Skeletal muscle tissue (tissue), 4 donors: ENCODE data around the gene SYNJ1. TPM values are rescaled to one million over a fixed set of nuclear protein-coding genes. Genes with fewer than 3 reads are reported as not detected.

ENCODE experiments used
- H3K27ac ChIP-seq: one replicate; pipeline ENCODE4 v1.7.0; 2013; ENCODE audit warnings: mild to moderate bottlenecking, low read depth, low read length, inconsistent platforms
- H3K27me3 ChIP-seq, 3 donors: one replicate each; pipeline ENCODE4 v1.7.0; 2013; ENCODE audit warnings: low read length in 3 of 3; ENCODE audit not compliant: control insufficient read depth in 3 of 3, insufficient read depth in 3 of 3
- H3K36me3 ChIP-seq, 3 donors: one replicate each; pipeline ENCODE4 v1.7.0; 2013; ENCODE audit warnings: low read length in 3 of 3; ENCODE audit not compliant: control insufficient read depth in 3 of 3, insufficient read depth in 3 of 3
- H3K4me1 ChIP-seq, 3 donors: one replicate each; pipeline ENCODE4 v1.7.0; 2013; ENCODE audit warnings: low read length in 3 of 3, mild to moderate bottlenecking in 3 of 3; ENCODE audit not compliant: control insufficient read depth in 3 of 3, insufficient read depth in 3 of 3
- H3K4me3 ChIP-seq, 3 donors: one replicate each; pipeline ENCODE4 v1.7.0; 2013; ENCODE audit warnings: low read length in 3 of 3
- H3K9ac ChIP-seq, 3 donors: one replicate each; pipeline ENCODE4 v1.7.0; 2013; ENCODE audit warnings: low read length in 3 of 3, mild to moderate bottlenecking in 3 of 3, moderate library complexity in 2 of 3, low read depth in 1 of 3
- H3K9me3 ChIP-seq, 3 donors: one replicate each; pipeline ENCODE4 v1.7.0; 2013; ENCODE audit warnings: low read length in 3 of 3; ENCODE audit not compliant: control insufficient read depth in 3 of 3
- total RNA-seq: library from RNA; depleted of rRNA; stranded (reverse); fragments of >200 nt; gene quantifications from one replicate; pipeline ENCODE4 v1.2.3, GENCODE V29; 2014
- donor health status: Osteomylitis.

SYNJ1 gene
- total RNA-seq, 1 donor from 2014 or later: 4.7 TPM

DNA sequence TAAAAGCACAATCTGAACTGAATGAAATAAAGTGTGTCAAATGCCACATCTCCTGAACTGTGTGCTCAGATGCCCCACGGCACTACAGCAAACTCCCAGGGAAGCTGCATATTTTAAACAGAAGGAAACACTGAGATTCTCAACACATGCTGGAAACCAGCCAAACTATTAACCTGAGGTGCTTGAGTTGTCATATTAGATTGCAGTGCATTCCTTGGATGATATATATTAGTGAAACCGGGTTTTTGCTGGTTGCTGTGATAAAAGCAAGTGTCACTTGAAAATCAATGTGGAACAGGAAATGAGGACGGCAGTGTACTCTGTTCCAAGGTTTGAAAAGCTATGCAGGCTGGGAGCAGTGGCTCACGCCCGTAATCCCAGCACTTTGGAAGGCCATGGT is 8.7 kb downstream of the SYNJ1 start:
- H3K9me3 ChIP-seq: no peaks in the 10 kb centered on the region
- H3K27me3 ChIP-seq: no peaks in the 10 kb centered on the region
- no peak overlapping the region for H3K4me3 ChIP-seq
- H3K9ac ChIP-seq: no peak overlapping the region
- no peak overlapping the region for H3K27ac ChIP-seq
- no peaks in the 10 kb centered on the region for H3K4me1 ChIP-seq
- H3K36me3 ChIP-seq: peaks cover 2 to 5% (median 2%) of the 10 kb centered on the region in 3 donors

DNA sequence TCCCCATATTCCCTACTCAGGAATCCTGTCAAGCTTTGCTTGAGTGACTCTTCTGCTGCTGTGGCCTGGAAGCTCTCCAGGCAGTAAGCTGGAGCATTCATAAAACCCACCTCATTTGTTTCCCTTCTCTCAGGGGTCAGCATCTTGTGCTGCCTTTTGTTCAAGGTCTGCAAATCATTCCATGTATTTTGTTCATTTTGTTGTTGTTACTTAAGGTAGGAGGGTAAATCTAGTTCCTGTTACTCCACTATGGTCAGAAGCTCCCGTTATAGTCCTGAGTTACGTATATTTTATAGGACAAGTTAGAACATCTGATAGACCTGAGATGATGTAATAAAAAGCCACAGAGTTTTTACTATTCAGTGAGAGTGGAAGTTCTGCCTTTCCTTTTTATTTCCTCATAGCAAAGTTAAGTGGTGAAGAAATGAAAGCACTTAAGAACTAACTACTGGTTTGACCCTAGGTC is 9.9 kb downstream of the SYNJ1 start:
- Histone ChIP-seq H3K36me3 (peaks cover 2 to 5% (median 2%) of the 10 kb centered on the region in 3 donors), H3K27ac (no peak overlapping the region), H3K9ac (no peak overlapping the region), H3K4me1 (no peaks in the 10 kb centered on the region), H3K9me3 (no peaks in the 10 kb centered on the region), H3K4me3 (no peak overlapping the region), H3K27me3 (no peaks in the 10 kb centered on the region)

DNA sequence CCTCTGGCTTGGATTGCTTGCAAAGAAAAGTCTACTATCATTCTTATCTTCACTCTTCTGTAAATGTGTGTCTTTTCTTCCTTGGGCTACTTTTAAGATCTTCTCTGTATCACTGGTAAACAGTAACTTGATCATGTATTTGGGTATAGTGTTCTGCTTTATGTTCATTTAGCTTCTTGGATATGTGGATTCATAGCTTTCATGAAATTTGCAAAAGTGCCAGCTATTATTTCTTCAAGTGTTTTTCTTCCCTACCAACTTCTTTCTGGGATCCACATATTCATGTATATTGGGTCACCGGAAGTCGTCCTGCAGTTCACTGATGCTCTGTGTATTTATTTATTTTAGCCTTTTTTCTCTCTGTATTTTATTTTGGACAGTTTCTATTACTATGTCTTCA is 11.3 kb downstream of the SYNJ1 start:
- H3K36me3 ChIP-seq: peaks cover 2 to 4% (median 2%) of the 10 kb centered on the region in 3 donors
- H3K4me1 ChIP-seq: no peaks in the 10 kb centered on the region
- H3K9ac ChIP-seq: no peak overlapping the region
- H3K4me3 ChIP-seq: no peak overlapping the region
- H3K9me3 ChIP-seq: no peaks in the 10 kb centered on the region
- H3K27me3 ChIP-seq: no peaks in the 10 kb centered on the region
- no peak overlapping the region for H3K27ac ChIP-seq

DNA sequence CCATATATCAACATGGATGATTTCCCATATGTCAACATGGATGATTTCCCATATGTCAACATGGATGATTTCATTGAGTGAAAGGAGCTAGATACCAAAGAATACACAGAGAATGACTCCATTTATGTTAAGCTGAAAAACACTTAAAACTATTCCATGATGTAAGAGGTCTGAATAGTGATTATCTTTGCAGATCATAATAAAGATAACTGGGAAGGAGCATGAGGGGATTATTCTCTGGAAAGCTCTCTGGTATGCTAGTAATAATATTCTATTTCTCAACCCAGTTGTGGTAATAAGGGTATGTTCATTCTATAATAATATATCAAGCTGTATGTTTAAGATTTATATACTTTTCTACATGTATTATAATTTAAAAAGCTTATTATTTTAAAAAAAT is 14.1 kb downstream of the SYNJ1 start:
- Histone ChIP-seq H3K4me1 (peaks cover 0 to 3% (median 0%) of the 10 kb centered on the region in 3 donors), H3K9me3 (no peaks in the 10 kb centered on the region), H3K27ac (no peak overlapping the region), H3K4me3 (no peak overlapping the region), H3K36me3 (peaks cover 0 to 2% (median 0%) of the 10 kb centered on the region in 3 donors), H3K9ac (no peak overlapping the region), H3K27me3 (no peaks in the 10 kb centered on the region)

DNA sequence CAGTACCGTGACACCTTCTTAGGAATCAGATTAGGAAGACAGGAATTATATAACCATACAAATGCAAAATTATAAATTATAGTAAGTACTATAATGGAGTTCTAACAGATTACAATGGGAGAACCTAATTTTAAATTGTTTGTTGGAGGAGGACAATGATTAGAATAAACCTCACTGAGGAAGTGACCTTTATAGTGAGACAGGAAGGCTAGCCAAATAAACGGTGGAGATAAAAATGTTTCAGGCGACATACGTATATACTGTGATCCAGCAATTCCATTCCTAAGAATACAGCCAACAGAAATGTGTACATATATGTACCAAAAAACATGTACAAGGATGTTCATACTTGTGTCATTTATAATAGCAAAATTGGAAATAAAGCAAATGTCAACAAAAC is 15.2 kb downstream of the SYNJ1 start:
- Histone ChIP-seq H3K4me3 (no peak overlapping the region), H3K27me3 (no peaks in the 10 kb centered on the region), H3K27ac (no peak overlapping the region), H3K36me3 (peaks cover 0 to 2% (median 0%) of the 10 kb centered on the region in 3 donors), H3K9ac (no peak overlapping the region), H3K9me3 (no peaks in the 10 kb centered on the region), H3K4me1 (peaks cover 0 to 3% (median 0%) of the 10 kb centered on the region in 3 donors)

DNA sequence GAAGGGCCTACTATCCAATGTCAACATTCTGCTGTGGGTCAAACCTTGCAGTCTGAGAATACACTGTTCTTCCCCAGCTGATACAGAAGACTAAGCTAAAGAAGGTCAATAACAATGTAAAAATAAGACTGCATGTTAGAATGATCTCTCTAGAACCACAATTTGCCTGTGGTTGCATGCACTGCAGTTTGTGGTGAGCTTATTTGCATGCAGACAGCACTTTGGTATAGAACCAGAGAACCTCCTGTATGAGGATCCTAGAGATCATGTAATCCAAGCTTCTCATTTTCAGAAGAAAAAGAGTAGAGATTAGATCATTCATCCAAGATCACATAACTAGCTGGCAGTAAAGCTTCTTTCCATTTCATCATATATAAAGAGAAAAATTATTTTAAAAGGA is 15.8 kb downstream of the SYNJ1 start:
- Histone ChIP-seq H3K27ac (no peak overlapping the region), H3K9me3 (no peaks in the 10 kb centered on the region), H3K9ac (no peak overlapping the region), H3K36me3 (peaks cover 0 to 2% (median 0%) of the 10 kb centered on the region in 3 donors), H3K27me3 (no peaks in the 10 kb centered on the region), H3K4me3 (no peak overlapping the region), H3K4me1 (peaks cover 0 to 3% (median 0%) of the 10 kb centered on the region in 3 donors)

DNA sequence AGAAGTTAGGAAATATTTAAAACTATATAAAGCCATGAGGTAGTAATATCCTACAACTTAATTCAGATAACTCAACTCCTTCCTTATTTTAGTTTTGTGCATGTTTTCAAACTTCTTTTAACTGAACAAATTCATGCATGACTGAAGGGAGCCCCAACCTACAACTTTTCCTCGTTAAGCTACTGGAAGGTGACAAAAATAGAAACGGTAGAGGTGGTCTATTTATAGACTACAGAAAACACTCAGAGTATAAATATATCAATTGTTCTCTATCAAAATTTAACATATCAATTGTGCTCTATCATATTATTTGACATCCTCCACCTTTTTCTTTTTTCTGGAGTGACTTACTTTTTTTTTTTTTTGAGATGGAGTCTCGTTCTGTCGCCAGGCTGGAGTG is 16.8 kb downstream of the SYNJ1 start:
- H3K27ac ChIP-seq: no peak overlapping the region
- no peak overlapping the region for H3K4me3 ChIP-seq
- H3K27me3 ChIP-seq: no peaks in the 10 kb centered on the region
- H3K9me3 ChIP-seq: no peaks in the 10 kb centered on the region
- H3K9ac ChIP-seq: no peak overlapping the region
- peaks cover 0 to 2% (median 0%) of the 10 kb centered on the region in 3 donors for H3K36me3 ChIP-seq
- peaks cover 0 to 3% (median 0%) of the 10 kb centered on the region in 3 donors for H3K4me1 ChIP-seq

DNA sequence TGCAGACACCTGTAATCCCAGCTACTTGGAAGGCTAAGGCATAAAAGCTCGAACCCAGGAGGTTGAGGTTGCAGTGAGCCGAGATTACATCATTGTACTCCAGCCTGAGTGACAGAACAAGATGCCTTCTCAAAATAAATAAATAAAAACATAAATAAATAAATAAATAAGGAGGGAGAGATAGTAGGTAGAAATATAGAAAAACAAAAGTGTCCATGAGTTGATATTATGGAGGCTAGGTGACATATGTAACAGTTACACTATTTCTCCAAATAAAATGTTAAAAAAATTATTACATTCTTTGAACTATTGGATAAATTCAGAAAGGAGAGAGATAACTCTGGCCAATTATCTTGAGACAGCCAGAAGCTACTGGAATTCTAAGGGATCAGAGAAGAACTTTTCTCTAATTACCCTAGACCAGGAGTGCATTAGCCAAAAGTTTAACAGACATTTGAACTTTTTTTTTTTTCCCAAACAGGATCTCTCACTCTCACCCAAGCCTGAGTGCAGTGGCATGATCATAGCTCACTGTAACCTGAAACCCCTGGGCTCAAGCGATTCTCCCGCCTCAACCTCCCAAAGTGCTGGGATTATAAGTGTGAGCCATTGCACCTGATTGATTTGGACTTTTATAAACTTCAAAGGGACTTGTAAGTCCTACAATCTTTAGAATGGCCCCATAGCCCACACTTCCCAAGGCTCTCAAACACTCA is 17.6 kb downstream of the SYNJ1 start:
- Histone ChIP-seq H3K9ac (no peak overlapping the region), H3K27me3 (no peaks in the 10 kb centered on the region), H3K4me3 (no peak overlapping the region), H3K36me3 (peaks cover 0 to 2% (median 0%) of the 10 kb centered on the region in 3 donors), H3K27ac (no peak overlapping the region), H3K4me1 (peaks cover 0 to 3% (median 0%) of the 10 kb centered on the region in 3 donors), H3K9me3 (no peaks in the 10 kb centered on the region)

DNA sequence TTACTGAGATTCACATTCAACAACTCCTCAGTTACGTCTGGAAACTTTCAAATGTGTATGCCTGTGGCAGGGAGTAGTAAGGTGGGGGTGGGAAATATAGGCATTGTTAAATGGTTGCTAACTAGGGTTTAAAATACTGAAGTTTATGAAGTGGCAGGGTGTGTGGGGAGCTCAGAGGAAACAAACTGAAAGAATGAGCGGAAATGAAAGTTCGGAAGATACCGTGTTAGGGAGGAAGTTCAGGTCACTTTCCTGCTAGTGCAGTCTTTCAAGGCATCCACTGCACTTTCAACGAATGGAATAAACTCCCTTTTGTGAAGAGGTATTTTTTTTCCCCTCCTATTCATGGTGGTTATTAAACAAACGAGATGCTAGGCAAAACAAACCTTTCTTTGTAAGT is 19.7 kb downstream of the SYNJ1 start:
- Histone ChIP-seq H3K9me3 (no peaks in the 10 kb centered on the region), H3K27ac (no peak overlapping the region), H3K36me3 (no peaks in the 10 kb centered on the region), H3K9ac (no peak overlapping the region), H3K4me3 (no peak overlapping the region), H3K4me1 (peaks cover 0 to 3% (median 0%) of the 10 kb centered on the region in 3 donors), H3K27me3 (no peaks in the 10 kb centered on the region)

DNA sequence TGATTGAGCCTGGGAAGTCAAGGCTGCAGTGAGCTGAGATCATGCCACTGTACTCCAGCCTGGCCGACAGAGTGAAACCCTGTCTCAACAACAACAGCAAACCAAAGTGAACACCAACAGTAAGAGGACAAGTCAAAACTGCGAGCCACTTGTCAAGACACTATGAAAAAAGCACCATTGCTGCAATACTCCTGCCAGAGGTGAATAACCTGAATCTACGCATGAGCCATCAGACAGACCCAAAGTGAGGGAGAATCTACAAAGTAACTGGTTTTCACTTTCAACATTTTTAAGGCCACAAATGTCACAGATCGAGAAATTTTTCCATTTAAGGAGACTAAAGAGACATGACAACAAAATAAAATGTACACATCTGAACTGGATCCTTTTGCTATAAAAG is 21.9 kb downstream of the SYNJ1 start:
- Histone ChIP-seq H3K9me3 (no peaks in the 10 kb centered on the region), H3K4me1 (peaks cover 0 to 3% (median 0%) of the 10 kb centered on the region in 3 donors), H3K9ac (no peak overlapping the region), H3K36me3 (no peaks in the 10 kb centered on the region), H3K27me3 (no peaks in the 10 kb centered on the region), H3K4me3 (no peak overlapping the region), H3K27ac (no peak overlapping the region)
